ENCODE measurements around the gene VPS37C.

The VPS37C gene

GRCh38 chr11:61108847-61109585 lies 52.2 kb downstream of the VPS37C start:
- DNase-seq (ENCODE audit: insufficient read length, low spot score): no peak
- no peak for TF ChIP-seq CTCF (IDR thresholded peaks at IDR 0.05; ENCODE audit: insufficient read depth, missing control alignments)
- FAIRE-seq: no peak

- DNase-seq (ENCODE audit: insufficient read length, low spot score) (no peak), FAIRE-seq (no peak)
- TF ChIP-seq CTCF (IDR thresholded peaks at IDR 0.05; ENCODE audit: insufficient read depth, missing control alignments): no peak
Measured at GRCh38 chr11:61107888-61108287, 53.3 kb downstream of the VPS37C start.

GRCh38 chr11:61106894-61107470 lies 54.2 kb downstream of the VPS37C start:
- DNase-seq (ENCODE audit: insufficient read length, low spot score) (no peak), FAIRE-seq (no peak)
- no peak for TF ChIP-seq CTCF (IDR thresholded peaks at IDR 0.05; ENCODE audit: insufficient read depth, missing control alignments)

- FAIRE-seq: no peak
- no peak for TF ChIP-seq CTCF (IDR thresholded peaks at IDR 0.05; ENCODE audit: insufficient read depth, missing control alignments)
Measured at GRCh38 chr11:61106296-61106695, 54.9 kb downstream of the VPS37C start.

GRCh38 chr11:61104963-61105362 lies 56.3 kb downstream of the VPS37C start:
- TF ChIP-seq CTCF (IDR thresholded peaks at IDR 0.05; ENCODE audit: insufficient read depth, missing control alignments): no peak
- DNase-seq (ENCODE audit: insufficient read length, low spot score) (no peak), FAIRE-seq (no peak)

More at GRCh38 chr11:61106296-61106695, 54.9 kb downstream of the VPS37C start:
- no peak for DNase-seq (ENCODE audit: insufficient read length, low spot score)

- DNase-seq (ENCODE audit: insufficient read length, low spot score): no peak
- no peak for FAIRE-seq
- TF ChIP-seq CTCF (IDR thresholded peaks at IDR 0.05; ENCODE audit: insufficient read depth, missing control alignments): no peak
Measured at GRCh38 chr11:61103851-61104423, 57.3 kb downstream of the VPS37C start.

All from D721Med (cell line).